Skeletal muscle satellite cell (primary cell): ENCODE results near the gene LRPPRC.

Experiments
- H3K27me3 ChIP-seq: 2 replicates; pipeline ENCODE4 v1.7.0; 2013; ENCODE audit warnings: low read length; ENCODE audit not compliant: control insufficient read depth, insufficient read depth
- H3K36me3 ChIP-seq: 2 replicates; pipeline ENCODE4 v1.7.0; 2013; ENCODE audit warnings: mild to moderate bottlenecking, control low read depth, low read length; ENCODE audit not compliant: insufficient read depth
- H3K4me1 ChIP-seq: 2 replicates; pipeline ENCODE4 v1.7.0; 2013; ENCODE audit warnings: low read length; ENCODE audit not compliant: control insufficient read depth, insufficient read depth
- H3K4me2 ChIP-seq: 2 replicates; pipeline ENCODE4 v1.7.0; 2013; ENCODE audit warnings: mild to moderate bottlenecking, low read length
- H3K4me3 ChIP-seq: 2 replicates; pipeline ENCODE4 v1.7.0; 2013; ENCODE audit warnings: low read length
- H3K9ac ChIP-seq: 2 replicates; pipeline ENCODE4 v1.7.0; 2013; ENCODE audit warnings: mild to moderate bottlenecking, low read depth, low read length, moderate library complexity
- H3K9me3 ChIP-seq: replicated peaks from 2 replicates; pipeline ENCODE4 v1.7.0; 2013; ENCODE audit warnings: mild to moderate bottlenecking, control low read depth, low read length

LRPPRC gene

DNA sequence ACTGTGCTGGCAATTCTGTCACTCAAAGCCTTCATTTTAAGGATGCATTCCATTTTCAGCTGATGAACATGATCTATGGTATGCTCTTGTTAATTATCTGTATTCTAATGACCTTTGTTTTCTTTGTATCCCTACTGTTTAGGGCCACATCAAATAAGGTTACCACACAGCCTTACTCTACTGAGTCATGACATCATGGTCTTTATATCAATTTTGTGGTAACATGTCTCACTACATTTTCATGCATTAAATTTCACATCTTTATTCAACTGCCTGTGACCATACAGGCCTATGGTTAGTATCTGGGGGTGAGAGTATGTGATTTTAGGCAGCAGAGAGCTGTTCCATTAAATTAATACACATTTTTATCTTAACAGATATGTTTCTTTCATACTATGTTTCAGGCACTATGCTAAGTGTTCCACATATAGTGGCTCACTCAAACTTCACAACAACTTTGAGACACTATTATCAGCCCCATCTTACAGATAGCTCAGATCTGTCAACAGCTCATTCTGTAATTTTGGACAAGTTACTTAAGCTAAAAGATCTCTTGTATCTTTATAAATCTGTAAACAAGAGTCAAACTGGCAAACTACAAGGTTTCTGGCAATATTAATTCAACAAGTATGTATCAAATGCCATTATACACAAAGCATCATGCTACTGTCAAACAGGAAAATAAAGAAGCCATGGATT lies 18.0 kb downstream of the LRPPRC start:
- H3K27me3 ChIP-seq, result no peaks in the 10 kb centered on the region
- H3K4me3 ChIP-seq, result no peak overlapping the region
- H3K9me3 ChIP-seq, result no peaks in the 10 kb centered on the region
- no peaks in the 10 kb centered on the region for H3K4me1 ChIP-seq
- H3K4me2 ChIP-seq, result no peak overlapping the region
- H3K36me3 ChIP-seq, result peaks cover 78% of the 10 kb centered on the region
- H3K9ac ChIP-seq, result no peak overlapping the region

- Histone ChIP-seq H3K27me3 (no peaks in the 10 kb centered on the region), H3K4me1 (no peaks in the 10 kb centered on the region), H3K4me3 (no peak overlapping the region), H3K9ac (no peak overlapping the region), H3K9me3 (no peaks in the 10 kb centered on the region), H3K4me2 (no peak overlapping the region), H3K36me3 (peaks cover 82% of the 10 kb centered on the region)
Measured at GRCh38 chr2:43960921-43961320, 34.9 kb downstream of the LRPPRC start.

- Histone ChIP-seq H3K4me2 (no peak overlapping the region), H3K27me3 (no peaks in the 10 kb centered on the region), H3K4me1 (no peaks in the 10 kb centered on the region), H3K4me3 (no peak overlapping the region), H3K9ac (no peak overlapping the region), H3K9me3 (no peaks in the 10 kb centered on the region), H3K36me3 (peaks cover 92% of the 10 kb centered on the region)
Measured at GRCh38 chr2:43958397-43959275, 37.2 kb downstream of the LRPPRC start.

- Histone ChIP-seq H3K4me1 (no peaks in the 10 kb centered on the region), H3K9me3 (no peaks in the 10 kb centered on the region), H3K4me2 (no peak overlapping the region), H3K4me3 (no peak overlapping the region), H3K27me3 (no peaks in the 10 kb centered on the region), H3K36me3 (peaks cover 79% of the 10 kb centered on the region), H3K9ac (no peak overlapping the region)
Measured at GRCh38 chr2:43950383-43951008, 45.3 kb downstream of the LRPPRC start.

- peaks cover 82% of the 10 kb centered on the region for H3K36me3 ChIP-seq
- no peak overlapping the region for H3K9ac ChIP-seq
- no peaks in the 10 kb centered on the region for H3K4me1 ChIP-seq
- H3K4me2 ChIP-seq, result no peak overlapping the region
- no peak overlapping the region for H3K4me3 ChIP-seq
- H3K27me3 ChIP-seq, result no peaks in the 10 kb centered on the region
- H3K9me3 ChIP-seq, result no peaks in the 10 kb centered on the region
Measured at GRCh38 chr2:43948370-43948769, 47.4 kb downstream of the LRPPRC start.

GRCh38 chr2:43946685-43947084 lies 49.1 kb downstream of the LRPPRC start:
- Histone ChIP-seq H3K4me2 (no peak overlapping the region), H3K4me1 (no peaks in the 10 kb centered on the region), H3K9me3 (no peaks in the 10 kb centered on the region), H3K36me3 (peaks cover 83% of the 10 kb centered on the region), H3K9ac (no peak overlapping the region), H3K4me3 (no peak overlapping the region), H3K27me3 (no peaks in the 10 kb centered on the region)

DNA sequence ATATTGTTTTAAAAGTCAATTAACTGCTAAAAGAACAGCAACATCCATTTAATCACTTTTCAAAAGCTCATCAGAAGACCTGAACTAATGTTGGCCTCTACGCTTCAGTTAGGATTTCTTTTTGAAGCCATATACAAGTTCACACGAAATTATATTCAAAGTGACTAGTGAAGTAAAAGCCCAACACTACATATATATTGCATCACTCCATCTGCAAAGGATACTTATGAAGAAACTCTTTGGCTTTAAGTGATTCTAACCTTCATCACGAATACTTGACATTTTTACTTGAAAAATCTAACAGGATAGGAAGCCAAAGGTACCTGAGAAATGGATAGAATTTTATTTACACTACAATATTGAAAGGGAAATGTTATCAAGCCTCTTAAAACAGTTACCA lies 50.4 kb downstream of the LRPPRC start:
- no peaks in the 10 kb centered on the region for H3K9me3 ChIP-seq
- no peaks in the 10 kb centered on the region for H3K4me1 ChIP-seq
- H3K4me3 ChIP-seq, result no peak overlapping the region
- H3K36me3 ChIP-seq, result peaks cover 72% of the 10 kb centered on the region
- H3K9ac ChIP-seq, result no peak overlapping the region
- H3K4me2 ChIP-seq, result no peak overlapping the region
- H3K27me3 ChIP-seq, result no peaks in the 10 kb centered on the region

DNA sequence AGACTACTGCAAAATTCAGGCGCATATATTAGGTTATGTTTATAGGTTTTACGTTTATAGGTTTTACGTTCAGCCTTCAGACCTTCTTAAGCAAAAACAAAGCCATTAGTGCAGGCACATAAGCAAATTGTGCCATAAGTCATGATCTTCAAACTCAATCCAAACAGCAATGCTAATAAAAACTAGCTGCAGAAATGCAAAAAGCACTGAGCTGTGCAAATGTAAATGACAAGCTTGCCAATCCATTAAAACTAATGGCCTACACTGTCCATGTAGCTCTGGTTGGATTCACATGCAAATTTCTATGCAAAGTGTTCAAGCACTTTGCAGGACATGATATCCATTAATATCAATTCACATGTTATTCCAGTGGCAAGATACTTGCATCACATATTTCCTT lies 50.9 kb downstream of the LRPPRC start:
- peaks cover 73% of the 10 kb centered on the region for H3K36me3 ChIP-seq
- no peaks in the 10 kb centered on the region for H3K4me1 ChIP-seq
- H3K9me3 ChIP-seq, result no peaks in the 10 kb centered on the region
- no peak overlapping the region for H3K4me2 ChIP-seq
- no peaks in the 10 kb centered on the region for H3K27me3 ChIP-seq
- H3K9ac ChIP-seq, result no peak overlapping the region
- H3K4me3 ChIP-seq, result no peak overlapping the region

DNA sequence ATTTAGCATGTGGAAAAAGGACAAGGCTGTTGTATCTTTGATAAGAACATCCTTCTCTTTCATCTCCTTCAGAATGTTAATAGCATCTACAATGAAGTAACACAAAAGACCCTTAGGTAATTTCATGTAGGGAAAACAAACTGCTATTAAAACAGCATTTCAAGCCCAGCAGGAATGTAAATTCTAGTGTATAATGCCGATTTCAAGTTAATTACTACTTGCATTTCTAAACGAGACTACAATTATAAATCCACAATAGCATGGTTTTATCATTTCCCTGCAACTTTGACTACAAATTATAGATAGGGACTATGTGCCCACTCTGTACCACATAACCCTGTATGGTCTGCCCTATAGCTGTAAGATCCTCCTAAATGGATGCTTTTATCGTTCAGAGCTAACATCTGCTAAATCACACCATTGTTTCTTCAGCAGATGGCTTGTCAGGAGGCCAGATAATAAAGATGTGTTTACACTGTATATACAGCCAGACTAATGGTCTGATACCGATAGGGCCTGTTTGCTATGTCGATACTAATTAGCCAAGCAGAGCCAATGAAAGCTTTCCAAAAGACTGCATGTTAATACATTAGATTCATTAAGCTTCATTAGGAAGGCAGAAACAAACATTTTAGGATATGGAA lies 51.9 kb downstream of the LRPPRC start:
- H3K36me3 ChIP-seq, result peaks cover 69% of the 10 kb centered on the region
- H3K4me1 ChIP-seq, result no peaks in the 10 kb centered on the region
- no peaks in the 10 kb centered on the region for H3K9me3 ChIP-seq
- no peak overlapping the region for H3K4me2 ChIP-seq
- H3K4me3 ChIP-seq, result no peak overlapping the region
- H3K27me3 ChIP-seq, result no peaks in the 10 kb centered on the region
- no peak overlapping the region for H3K9ac ChIP-seq

DNA sequence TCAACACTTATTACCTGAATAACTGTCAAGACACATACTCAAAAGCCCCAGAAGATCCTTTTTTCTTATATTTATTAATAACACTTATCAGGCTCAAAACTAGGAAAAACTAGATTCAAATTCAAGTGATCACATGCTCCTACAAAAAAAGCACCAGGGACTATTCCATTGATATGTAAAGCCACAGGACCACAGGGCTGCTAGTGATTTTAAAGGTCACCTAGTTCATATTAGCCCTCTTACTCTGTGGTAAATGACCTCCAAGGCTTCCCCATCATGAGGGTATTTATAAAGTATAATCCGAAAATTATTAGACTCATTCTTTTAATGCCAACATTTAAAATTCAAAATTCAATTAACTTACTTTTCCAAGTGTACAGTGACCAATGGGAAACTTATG lies 52.5 kb downstream of the LRPPRC start:
- peaks cover 63% of the 10 kb centered on the region for H3K36me3 ChIP-seq
- no peaks in the 10 kb centered on the region for H3K9me3 ChIP-seq
- H3K4me3 ChIP-seq, result no peak overlapping the region
- H3K27me3 ChIP-seq, result no peaks in the 10 kb centered on the region
- H3K4me1 ChIP-seq, result no peaks in the 10 kb centered on the region
- no peak overlapping the region for H3K4me2 ChIP-seq
- no peak overlapping the region for H3K9ac ChIP-seq

DNA sequence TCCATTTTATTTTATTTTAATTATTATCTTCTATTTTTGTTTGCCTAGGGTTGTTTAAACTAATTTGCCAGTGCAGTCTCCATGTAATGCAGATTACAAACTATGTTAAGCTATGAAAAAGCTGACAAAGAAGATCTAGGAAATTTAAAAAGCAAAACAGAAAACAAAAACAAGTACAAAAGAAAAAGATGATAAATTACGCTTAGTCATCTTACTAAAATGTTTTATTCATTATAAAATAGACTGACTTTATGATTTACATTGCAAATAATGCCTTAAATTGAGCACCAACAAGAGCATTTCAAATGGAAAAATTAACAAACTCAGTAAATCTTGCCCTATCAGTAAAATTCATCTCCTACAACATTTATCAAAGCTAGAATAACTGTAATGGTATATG lies 52.9 kb downstream of the LRPPRC start:
- Histone ChIP-seq H3K4me3 (no peak overlapping the region), H3K4me2 (no peak overlapping the region), H3K9me3 (no peaks in the 10 kb centered on the region), H3K4me1 (no peaks in the 10 kb centered on the region), H3K9ac (no peak overlapping the region), H3K27me3 (no peaks in the 10 kb centered on the region), H3K36me3 (peaks cover 59% of the 10 kb centered on the region)
